ENCODE measurements around the gene DCTN5. TPM values are rescaled to one million over a fixed set of nuclear protein-coding genes. Genes with fewer than 3 reads are reported as not detected.
A peak's percentile ranks its signal among the peaks of the same experiment; 100 is the strongest.

The DCTN5 gene
- total and polyA plus RNA-seq, 2 of the 13 experiments (the other 11 are each of a cell fraction or from before 2014, with no cell fraction given), result 105 to 207 TPM

- TF ChIP-seq KAT2B (IDR thresholded peaks at IDR 0.05; ENCODE audit: borderline replicate concordance, low read depth, low read length) (no peak), ZNF777 (CRISPR knock-in tag; IDR thresholded peaks at IDR 0.05) (no peak), CBFB (CRISPR knock-in tag; IDR thresholded peaks at IDR 0.05) (peak; percentile 24; the same call in 1 of the 2 replicates), ZSCAN5A (CRISPR knock-in tag; IDR thresholded peaks at IDR 0.05; ENCODE audit: borderline replicate concordance) (no peak), ZNF678 (CRISPR knock-in tag; IDR thresholded peaks at IDR 0.05) (peak; percentile 81; the same call in 1 of the 2 replicates), ZNF337 (CRISPR knock-in tag; IDR thresholded peaks at IDR 0.05; ENCODE audit: borderline replicate concordance, low read depth) (no peak), ZMYM4 (CRISPR knock-in tag; IDR thresholded peaks at IDR 0.05) (0 out of 2 replicates have a peak, but pooled peaks have one; percentile 33), TOPORS (CRISPR knock-in tag; IDR thresholded peaks at IDR 0.05) (peak; percentile 84), ZNF232 (CRISPR knock-in tag; IDR thresholded peaks at IDR 0.05; ENCODE audit: borderline replicate concordance) (no peak), HOXA5 (CRISPR knock-in tag; IDR thresholded peaks at IDR 0.05) (no peak), USF2 (IDR thresholded peaks at IDR 0.05; ENCODE audit: low read depth, low read length) (no peak), USF2 (CRISPR knock-in tag; IDR thresholded peaks at IDR 0.05; ENCODE audit: borderline replicate concordance) (no peak), MED13 (CRISPR knock-in tag; IDR thresholded peaks at IDR 0.05) (no peak), CENPX (CRISPR knock-in tag; IDR thresholded peaks at IDR 0.05) (no peak), TCF7 (IDR thresholded peaks at IDR 0.05; ENCODE audit: low read depth) (no peak), KLF9 (CRISPR knock-in tag; IDR thresholded peaks at IDR 0.05; ENCODE audit: low read depth) (no peak), TCF12 (IDR thresholded peaks at IDR 0.05) (no peak), TCF12 (CRISPR knock-in tag; IDR thresholded peaks at IDR 0.05) (no peak), AHR (CRISPR knock-in tag; IDR thresholded peaks at IDR 0.05) (no peak), KDM6A (CRISPR knock-in tag; IDR thresholded peaks at IDR 0.05; ENCODE audit: low read depth) (no peak), WIZ (CRISPR knock-in tag; IDR thresholded peaks at IDR 0.05) (no peak), SOX6 (IDR thresholded peaks at IDR 0.05) (no peak), SOX6 (CRISPR knock-in tag; IDR thresholded peaks at IDR 0.05) (peak; percentile 70)
- TF ChIP-seq, protein P1, sequence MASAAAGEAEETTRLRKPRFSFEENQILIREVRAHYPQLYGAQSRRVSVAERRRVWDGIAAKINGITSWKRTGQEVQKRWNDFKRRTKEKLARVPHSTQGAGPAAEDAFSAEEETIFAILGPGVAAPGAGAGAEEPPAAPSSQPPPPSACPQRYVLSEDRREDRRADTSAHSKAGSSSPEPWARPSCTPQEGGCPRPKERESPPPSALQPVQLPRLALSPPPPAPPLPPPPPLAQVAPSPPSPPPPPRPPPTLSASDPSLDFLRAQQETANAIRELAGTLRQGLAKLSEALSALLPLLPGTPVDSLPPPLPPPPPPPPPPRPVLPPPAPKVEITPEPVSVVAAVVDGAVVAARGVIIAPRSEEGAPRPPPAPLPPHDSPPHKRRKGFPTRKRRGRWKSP (CRISPR knock-in tag; IDR thresholded peaks at IDR 0.05), result no peak
- TF ChIP-seq, protein P2, sequence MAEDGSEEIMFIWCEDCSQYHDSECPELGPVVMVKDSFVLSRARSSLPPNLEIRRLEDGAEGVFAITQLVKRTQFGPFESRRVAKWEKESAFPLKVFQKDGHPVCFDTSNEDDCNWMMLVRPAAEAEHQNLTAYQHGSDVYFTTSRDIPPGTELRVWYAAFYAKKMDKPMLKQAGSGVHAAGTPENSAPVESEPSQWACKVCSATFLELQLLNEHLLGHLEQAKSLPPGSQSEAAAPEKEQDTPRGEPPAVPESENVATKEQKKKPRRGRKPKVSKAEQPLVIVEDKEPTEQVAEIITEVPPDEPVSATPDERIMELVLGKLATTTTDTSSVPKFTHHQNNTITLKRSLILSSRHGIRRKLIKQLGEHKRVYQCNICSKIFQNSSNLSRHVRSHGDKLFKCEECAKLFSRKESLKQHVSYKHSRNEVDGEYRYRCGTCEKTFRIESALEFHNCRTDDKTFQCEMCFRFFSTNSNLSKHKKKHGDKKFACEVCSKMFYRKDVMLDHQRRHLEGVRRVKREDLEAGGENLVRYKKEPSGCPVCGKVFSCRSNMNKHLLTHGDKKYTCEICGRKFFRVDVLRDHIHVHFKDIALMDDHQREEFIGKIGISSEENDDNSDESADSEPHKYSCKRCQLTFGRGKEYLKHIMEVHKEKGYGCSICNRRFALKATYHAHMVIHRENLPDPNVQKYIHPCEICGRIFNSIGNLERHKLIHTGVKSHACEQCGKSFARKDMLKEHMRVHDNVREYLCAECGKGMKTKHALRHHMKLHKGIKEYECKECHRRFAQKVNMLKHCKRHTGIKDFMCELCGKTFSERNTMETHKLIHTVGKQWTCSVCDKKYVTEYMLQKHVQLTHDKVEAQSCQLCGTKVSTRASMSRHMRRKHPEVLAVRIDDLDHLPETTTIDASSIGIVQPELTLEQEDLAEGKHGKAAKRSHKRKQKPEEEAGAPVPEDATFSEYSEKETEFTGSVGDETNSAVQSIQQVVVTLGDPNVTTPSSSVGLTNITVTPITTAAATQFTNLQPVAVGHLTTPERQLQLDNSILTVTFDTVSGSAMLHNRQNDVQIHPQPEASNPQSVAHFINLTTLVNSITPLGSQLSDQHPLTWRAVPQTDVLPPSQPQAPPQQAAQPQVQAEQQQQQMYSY (CRISPR knock-in tag; IDR thresholded peaks at IDR 0.05), result peak; percentile 99
Measured at GRCh38 chr16:23694644-23695373, 53.5 kb downstream of the DCTN5 start (continued).
